Eye (tissue), 1 donor: ENCODE results near the gene DAB2IP.
A peak's percentile ranks its signal among the peaks of the same experiment; 100 is the strongest.

ENCODE experiments used
- DNase-seq: peaks from one replicate; pipeline ENCODE4 v3.0.0-alpha.2; 2015

DAB2IP gene

GRCh38 chr9:121645853-121646807 is 5.3 kb upstream of the DAB2IP start:
- DNase-seq = peak; percentile 80

GRCh38 chr9:121646992-121647391 is 4.4 kb upstream of the DAB2IP start:
- DNase-seq = no peak

GRCh38 chr9:121648172-121648571 is 3.3 kb upstream of the DAB2IP start:
- DNase-seq = no peak

- DNase-seq = no peak
Measured at GRCh38 chr9:121648799-121649198, 2.6 kb upstream of the DAB2IP start.

GRCh38 chr9:121649476-121650216 is 1.8 kb upstream of the DAB2IP start:
- no peak for DNase-seq

- DNase-seq = peak; percentile 95
Measured at GRCh38 chr9:121650217-121651007, 1.0 kb upstream of the DAB2IP start.

GRCh38 chr9:121651008-121651294 is 483 bp upstream of the DAB2IP start:
- DNase-seq = no peak

GRCh38 chr9:121652021-121652837 is 795 bp downstream of the DAB2IP start:
- peak; percentile 79 for DNase-seq

GRCh38 chr9:121652838-121653231 is 1.4 kb downstream of the DAB2IP start:
- no peak for DNase-seq

GRCh38 chr9:121654499-121655140 is 3.2 kb downstream of the DAB2IP start:
- no peak for DNase-seq

GRCh38 chr9:121655231-121655755 is 3.9 kb downstream of the DAB2IP start:
- DNase-seq = no peak

GRCh38 chr9:121656941-121657470 is 5.6 kb downstream of the DAB2IP start:
- DNase-seq = no peak

GRCh38 chr9:121658166-121658565 is 6.7 kb downstream of the DAB2IP start:
- no peak for DNase-seq

GRCh38 chr9:121658591-121658990 is 7.2 kb downstream of the DAB2IP start:
- no peak for DNase-seq

- DNase-seq = no peak
Measured at GRCh38 chr9:121660367-121660766, 8.9 kb downstream of the DAB2IP start.

GRCh38 chr9:121660876-121661275 is 9.4 kb downstream of the DAB2IP start:
- DNase-seq = no peak

GRCh38 chr9:121661328-121661727 is 9.9 kb downstream of the DAB2IP start:
- no peak for DNase-seq

GRCh38 chr9:121662359-121662758 is 10.9 kb downstream of the DAB2IP start:
- no peak for DNase-seq

GRCh38 chr9:121662891-121663580 is 11.6 kb downstream of the DAB2IP start:
- no peak for DNase-seq

- DNase-seq = no peak
Measured at GRCh38 chr9:121663591-121663990, 12.2 kb downstream of the DAB2IP start.

- no peak for DNase-seq
Measured at GRCh38 chr9:121666294-121666693, 14.9 kb downstream of the DAB2IP start.
